Measurements from ENCODE around the gene DCAF8L1. TPM values are rescaled to one million over a fixed set of nuclear protein-coding genes. Genes with fewer than 3 reads are reported as not detected.
"Not testable (repeated sequence)": the region's sequence is repeated elsewhere in the genome, so short reads cannot be mapped to it uniquely, and the experiment has no call there.

The DCAF8L1 gene
- total and polyA plus RNA-seq, 10 donors, result not detected

GRCh38 chrX:27995611-27996010, 14.4 kb upstream of the DCAF8L1 start:
- WGBS, 5 donors, result 53 to 59% (median 55%) methylated on average over 3 of the region's 3 CpGs

GRCh38 chrX:27987862-27988646, 6.8 kb upstream of the DCAF8L1 start:
- no peak for TF ChIP-seq POLR2A (IDR thresholded peaks at IDR 0.05)
- no peak for TF ChIP-seq POLR2AphosphoS5 (IDR thresholded peaks at IDR 0.05)
- TF ChIP-seq CTCF (IDR thresholded peaks at IDR 0.05 in 8 of 11, conservative IDR thresholded peaks at IDR 0.05 in 3 of 11), result no peak
- no peaks in the 10 kb centered on the region for H3K4me1 ChIP-seq
- no peaks in the 10 kb centered on the region for H3K9me3 ChIP-seq
- H3K36me3 ChIP-seq, result no peaks in the 10 kb centered on the region
- 11 to 75% (median 54%) methylated on average over 1 to 2 of the region's 2 CpGs for WGBS, 5 donors
- no peak overlapping the region for H3K27ac ChIP-seq
- DNase-seq, result no peak
- H3K4me3 ChIP-seq, result no peak overlapping the region
- intact Hi-C loops (cut with DNase I; ENCODE audit: low total_unique reads), result no loop called here
- H3K27me3 ChIP-seq (replicated peaks in 1 of 7), result no peaks in the 10 kb centered on the region

More at GRCh38 chrX:27995611-27996010, 14.4 kb upstream of the DCAF8L1 start:
- no peak for DNase-seq
- Histone ChIP-seq H3K27me3 (replicated peaks in 1 of 7) (no peaks in the 10 kb centered on the region), H3K36me3 (no peaks in the 10 kb centered on the region), H3K4me3 (no peak overlapping the region), H3K27ac (no peak overlapping the region), H3K9me3 (no peaks in the 10 kb centered on the region), H3K4me1 (no peaks in the 10 kb centered on the region)
- intact Hi-C loops (cut with DNase I; ENCODE audit: low total_unique reads), result no loop called here
- TF ChIP-seq CTCF (IDR thresholded peaks at IDR 0.05 in 8 of 11, conservative IDR thresholded peaks at IDR 0.05 in 3 of 11) (no peak), POLR2A (IDR thresholded peaks at IDR 0.05) (no peak), POLR2AphosphoS5 (IDR thresholded peaks at IDR 0.05) (no peak)

- H3K4me3 ChIP-seq; intact Hi-C loops (cut with DNase I; ENCODE audit: low total_unique reads): not testable (repeated sequence)
- whole genome bisulfite sequencing, 5 donors, result 77 to 90% (median 81%) methylated on average over 4 of the region's 4 CpGs
Observed at GRCh38 chrX:27976934-27977333, 4.3 kb downstream of the DCAF8L1 start.

GRCh38 chrX:27976284-27976683, 5.0 kb downstream of the DCAF8L1 start:
- Histone ChIP-seq H3K4me3 (no peak overlapping the region), H3K9me3 (peaks cover 0 to 4% (median 0%) of the 10 kb centered on the region in 8 donors), H3K27me3 (replicated peaks in 1 of 7) (no peaks in the 10 kb centered on the region), H3K36me3 (no peaks in the 10 kb centered on the region), H3K4me1 (no peaks in the 10 kb centered on the region), H3K27ac (no peak overlapping the region)
- intact Hi-C loops (cut with DNase I; ENCODE audit: low total_unique reads), result no loop called here
- WGBS, 5 donors, result 44 to 72% (median 65%) methylated on average over 4 of the region's 4 CpGs
- TF ChIP-seq POLR2AphosphoS5 (IDR thresholded peaks at IDR 0.05), result no peak
- no peak for TF ChIP-seq POLR2A (IDR thresholded peaks at IDR 0.05)
- TF ChIP-seq CTCF (IDR thresholded peaks at IDR 0.05 in 8 of 11, conservative IDR thresholded peaks at IDR 0.05 in 3 of 11), result no peak
- no peak for DNase-seq

More at GRCh38 chrX:27976934-27977333, 4.3 kb downstream of the DCAF8L1 start:
- not testable (repeated sequence) for H3K27ac ChIP-seq; DNase-seq; H3K9me3 ChIP-seq; H3K4me1 ChIP-seq; H3K27me3 ChIP-seq (replicated peaks in 1 of 7); H3K36me3 ChIP-seq
